H1 (cell line): ENCODE results near the gene SSTR4. TPM values are rescaled to one million over a fixed set of nuclear protein-coding genes. Genes with fewer than 3 reads are reported as not detected.

Source experiments
- CTCF ChIA-PET: fragments of 300-600 bp; sonication (Branson Sonifier 250); formaldehyde crosslinking; loops from one replicate; lab custom pipeline; 2021; ENCODE audit not compliant: partially characterized antibody; lab: Charles Lee
- POLR2A ChIA-PET: fragments of 300-600 bp; sonication (Branson Sonifier 250); formaldehyde crosslinking; loops from one replicate; lab custom pipeline; 2021; ENCODE audit warnings: inconsistent platforms; ENCODE audit not compliant: partially characterized antibody; lab: Charles Lee
- DNase-seq, 2 experiments: peaks; one replicate each; pipeline versions ENCODE4 v3.0.0 to v3.0.0-alpha.2; 2010 to 2022; ENCODE audit warnings: low spot score in 2 of 2, low read depth in 1 of 2, mixed read lengths in 1 of 2
- FAIRE-seq: peaks from 2 replicates; lab custom pipeline; 2011; peaks lifted over from hg19 to GRCh38; lab: Jason Lieb, UNC
- H2AFZ ChIP-seq: 2 replicates; pipeline ENCODE4 v1.8.1; 2012; ENCODE audit warnings: low read length, inconsistent platforms
- H2AK5ac ChIP-seq: 2 replicates; pipeline ENCODE4 v1.6.1; 2013; ENCODE audit warnings: low read depth, low read length
- H2BK120ac ChIP-seq: replicated peaks from 2 replicates; pipeline ENCODE3; 2013; ENCODE audit warnings: low read depth, low read length, inconsistent platforms
- H2BK12ac ChIP-seq: 2 replicates; pipeline ENCODE4 v1.6.1; 2013; ENCODE audit warnings: low read depth, low read length
- H2BK15ac ChIP-seq: 2 replicates; pipeline ENCODE4 v1.6.1; 2013; ENCODE audit warnings: low read length
- H2BK20ac ChIP-seq: 2 replicates; pipeline ENCODE4 v1.6.1; 2013; ENCODE audit warnings: low read length
- H2BK5ac ChIP-seq: 2 replicates; pipeline ENCODE4 v1.6.1; 2013; ENCODE audit warnings: low read depth, low read length
- H3K14ac ChIP-seq: 2 replicates; pipeline ENCODE4 v1.6.1; 2013; ENCODE audit warnings: inconsistent platforms; ENCODE audit not compliant: insufficient read length
- H3K18ac ChIP-seq: 2 replicates; pipeline ENCODE4 v1.6.1; 2013; ENCODE audit warnings: low read length; ENCODE audit errors: extremely low read depth
- H3K23ac ChIP-seq: 2 replicates; pipeline ENCODE4 v1.6.1; 2013; ENCODE audit warnings: inconsistent platforms; ENCODE audit not compliant: insufficient read length
- H3K23me2 ChIP-seq: 2 replicates; pipeline ENCODE4 v1.6.1; 2013; ENCODE audit warnings: low read depth, low read length
- H3K27ac ChIP-seq: 2 replicates; pipeline ENCODE4 v1.6.1; 2011; ENCODE audit warnings: low read depth, low read length, inconsistent platforms
- H3K27me3 ChIP-seq, 4 experiments: replicated peaks in 1 of 4; 1 replicate in 1 of 4; 2 replicates in 3 of 4; pipeline versions ENCODE4 v1.6.1 to v1.8.1; 2011 to 2013; ENCODE audit warnings: low read length in 3 of 4, mild to moderate bottlenecking in 3 of 4, inconsistent platforms in 2 of 4, mixed read lengths in 2 of 4, moderate library complexity in 1 of 4; ENCODE audit not compliant: control insufficient read depth in 3 of 4, insufficient read depth in 3 of 4; ENCODE audit errors: extremely low read depth in 1 of 4
- H3K36me3 ChIP-seq, 4 experiments: 2 replicates each; pipeline versions ENCODE4 v1.6.1 to v1.8.1; 2011 to 2013; ENCODE audit warnings: mild to moderate bottlenecking in 4 of 4, low read length in 3 of 4, moderate library complexity in 2 of 4, control low read depth in 1 of 4, inconsistent platforms in 1 of 4; ENCODE audit not compliant: insufficient read depth in 4 of 4, control insufficient read depth in 2 of 4
- H3K4ac ChIP-seq: replicated peaks from 2 replicates; pipeline ENCODE3; 2013; ENCODE audit warnings: low read length, low read depth, mixed read lengths, inconsistent platforms; ENCODE audit not compliant: insufficient read length
- H3K4me1 ChIP-seq, 4 experiments: replicated peaks in 1 of 4; 1 replicate in 1 of 4; 2 replicates in 3 of 4; pipeline versions ENCODE4 v1.6.1 to v1.8.1; 2011 to 2013; ENCODE audit warnings: low read length in 3 of 4, inconsistent platforms in 2 of 4, mixed read lengths in 1 of 4; ENCODE audit not compliant: insufficient read depth in 4 of 4, control insufficient read depth in 3 of 4
- H3K4me2 ChIP-seq, 2 experiments: 2 replicates each; pipeline versions ENCODE4 v1.6.1 to v1.8.1; 2011 to 2013; ENCODE audit warnings: low read depth in 2 of 2, low read length in 2 of 2, control low read depth in 1 of 2, inconsistent platforms in 1 of 2, mild to moderate bottlenecking in 1 of 2; ENCODE audit not compliant: insufficient read depth in 1 of 2
- H3K4me3 ChIP-seq, 4 experiments: fragments of 200-600, 300-600 bp in 1 of 4; sonication (generic), shearing (Covaris generic), sonication (Bioruptor Twin) in 1 of 4; 2 replicates each; pipeline versions ENCODE4 v1.5.1 to v1.8.1; 2011 to 2016; ENCODE audit warnings: low read length in 4 of 4, low read depth in 3 of 4, control low read depth in 2 of 4, inconsistent platforms in 2 of 4, mild to moderate bottlenecking in 2 of 4, mixed read lengths in 1 of 4, moderate library complexity in 1 of 4; ENCODE audit not compliant: insufficient read depth in 2 of 4; ENCODE audit errors: extremely low read depth in 1 of 4
- H3K56ac ChIP-seq: replicated peaks from 2 replicates; pipeline ENCODE3; 2013; ENCODE audit warnings: low read depth, mild to moderate bottlenecking, mixed read lengths, low read length, inconsistent platforms; ENCODE audit not compliant: insufficient read length
- H3K79me1 ChIP-seq: 2 replicates; pipeline ENCODE4 v1.6.1; 2013; ENCODE audit warnings: low read depth, low read length, control low read depth
- H3K79me2 ChIP-seq, 2 experiments: 2 replicates each; pipeline versions ENCODE4 v1.6.1 to v1.8.1; 2012 to 2013; ENCODE audit warnings: low read length in 2 of 2, mild to moderate bottlenecking in 2 of 2, inconsistent platforms in 1 of 2; ENCODE audit not compliant: insufficient read depth in 2 of 2, control insufficient read depth in 1 of 2
- H3K9ac ChIP-seq, 4 experiments: replicated peaks in 1 of 4; 1 replicate in 1 of 4; 2 replicates in 3 of 4; pipeline versions ENCODE4 v1.6.1 to v1.8.1; 2011 to 2013; ENCODE audit warnings: low read depth in 3 of 4, low read length in 3 of 4, control low read depth in 2 of 4, mild to moderate bottlenecking in 2 of 4, moderate library complexity in 2 of 4, inconsistent platforms in 1 of 4; ENCODE audit errors: extremely low read depth in 1 of 4
- H3K9me3 ChIP-seq, 2 experiments: 2 replicates each; pipeline versions ENCODE4 v1.6.1 to v1.8.1; 2012 to 2013; ENCODE audit warnings: mild to moderate bottlenecking in 2 of 2, moderate library complexity in 2 of 2, control low read depth in 1 of 2, inconsistent platforms in 1 of 2, low read depth in 1 of 2, low read length in 1 of 2, mixed read lengths in 1 of 2; ENCODE audit not compliant: insufficient read depth in 2 of 2
- H4K20me1 ChIP-seq, 2 experiments: replicated peaks in 1 of 2; 2 replicates each; pipeline versions ENCODE3 to v1.8.1; 2011 to 2013; ENCODE audit warnings: inconsistent platforms in 2 of 2, low read length in 2 of 2, mild to moderate bottlenecking in 1 of 2; ENCODE audit not compliant: insufficient read depth in 2 of 2, control insufficient read depth in 1 of 2
- H4K5ac ChIP-seq: 2 replicates; pipeline ENCODE4 v1.6.1; 2013; ENCODE audit warnings: low read length, low read depth, mixed read lengths, inconsistent platforms; ENCODE audit not compliant: insufficient read length
- H4K8ac ChIP-seq: 2 replicates; pipeline ENCODE4 v1.8.0; 2013; ENCODE audit warnings: mild to moderate bottlenecking, moderate library complexity, low read length, inconsistent platforms; ENCODE audit not compliant: insufficient read depth; ENCODE audit errors: extremely low read depth
- H4K91ac ChIP-seq: replicated peaks from 2 replicates; pipeline ENCODE3; 2013; ENCODE audit warnings: low read length, mixed read lengths, inconsistent platforms; ENCODE audit not compliant: insufficient read length
- CBX5 ChIP-seq: fragments of 300-800, 300-1000 bp; sonication (generic); IDR thresholded peaks from 2 replicates; pipeline ENCODE4 v1.7.1; 2016; ENCODE audit warnings: antibody characterized with exemption, low read length, low read depth
- CTBP2 ChIP-seq: IDR thresholded peaks from 2 replicates; pipeline ENCODE4 v1.7.0; 2011; ENCODE audit warnings: borderline replicate concordance, mild to moderate bottlenecking, moderate library complexity, mixed read lengths, low read length; ENCODE audit not compliant: insufficient read depth, insufficient read length
- EGR1 ChIP-seq: IDR thresholded peaks from 2 replicates; pipeline ENCODE4 v1.6.1; 2011; ENCODE audit warnings: low read depth, low read length, borderline replicate concordance
- GABPA ChIP-seq: IDR thresholded peaks from 2 replicates; pipeline ENCODE4 v1.6.1; 2011; ENCODE audit warnings: mild to moderate bottlenecking, low read length, moderate library complexity, borderline replicate concordance; ENCODE audit not compliant: insufficient read depth
- GTF2F1 ChIP-seq: IDR thresholded peaks from 2 replicates; pipeline ENCODE4 v1.6.1; 2012; ENCODE audit warnings: low read depth, low read length, improper control_type of control experiment, borderline replicate concordance
- HDAC2 ChIP-seq, 2 experiments: fragments of 300-600 bp in 1 of 2; sonication (generic) in 1 of 2; IDR thresholded peaks; 2 replicates each; pipeline ENCODE4 v1.6.1; 2011 to 2012; ENCODE audit warnings: low read depth in 2 of 2, low read length in 2 of 2, mild to moderate bottlenecking in 2 of 2, moderate library complexity in 2 of 2, borderline replicate concordance in 1 of 2, inconsistent platforms in 1 of 2
- KDM1A ChIP-seq: fragments of 200-600, 300-600 bp; sonication (generic); IDR thresholded peaks from 2 replicates; pipeline ENCODE4 v1.7.1; 2016; ENCODE audit warnings: mild to moderate bottlenecking, low read length, borderline replicate concordance
- SIRT6 ChIP-seq: IDR thresholded peaks from one replicate; pipeline ENCODE4 v1.7.1; 2012; ENCODE audit warnings: low read length, inconsistent platforms
- SP4 ChIP-seq: IDR thresholded peaks from 2 replicates; pipeline ENCODE4 v1.6.1; 2012; ENCODE audit warnings: low read length, inconsistent platforms
- SRF ChIP-seq: IDR thresholded peaks from 2 replicates; pipeline ENCODE4 v1.6.1; 2011; ENCODE audit warnings: mild to moderate bottlenecking, low read depth, low read length, moderate library complexity
- TCF12 ChIP-seq: IDR thresholded peaks from 2 replicates; pipeline ENCODE4 v1.6.1; 2011; ENCODE audit warnings: low read depth, mild to moderate bottlenecking, low read length
- WGBS, 2 experiments: shearing (Covaris generic) in 1 of 2; methylation state at CpG; one replicate each; pipeline versions ENCODE4 v1.1.6 to v1.1.7; 2013 to 2015; ENCODE audit warnings: low lambda C conversion rate in 2 of 2, mixed read lengths in 2 of 2, inconsistent platforms in 1 of 2, low coverage in 1 of 2, missing lambda C conversion rate in 1 of 2; ENCODE audit not compliant: insufficient replicate concordance in 2 of 2, insufficient coverage in 1 of 2, insufficient read length in 1 of 2; ENCODE audit errors: extremely low coverage in 1 of 2, missing lambda C conversion rate in 1 of 2; 5-methylcytosine and 5-hydroxymethylcytosine counted together
- polyA plus RNA-seq, 7 experiments: library from polyadenylated mRNA; depleted of rRNA in 3 of 7; stranded (reverse) in 5 of 7; unstranded in 2 of 7; fragments of >200 nt in 5 of 7; fragments of 200-250 nt in 2 of 7; gene quantifications; 1 replicate in 5 of 7; 2 replicates in 1 of 7; 4 replicates in 1 of 7; pipeline versions ENCODE4 v1.2.1 to v1.2.3, GENCODE V29; 2011 to 2013; ENCODE audit warnings: missing spikeins in 2 of 7, mixed read lengths in 2 of 7
- total RNA-seq: library from RNA; stranded (reverse); fragmentation: NEBNext Ultra II Directional; extraction: Animal tissue kit (Norgen Biotek cat#: 25700); gene quantifications from 2 replicates; pipeline ENCODE4 v1.2.1, GENCODE V29; 2021

The SSTR4 gene
- total and polyA plus RNA-seq, 2 of the 8 experiments (the other 6 are each of a cell fraction or from before 2014, with no cell fraction given): 0.05 TPM; not detected in 1

- H3K4me1 ChIP-seq: peaks cover 0 to 3% (median 3%) of the 10 kb centered on the region in 4 experiments; a peak in 3 of 7 replicates
- H3K4me3 ChIP-seq: no peak overlapping the region
- no peak overlapping the region for H4K91ac ChIP-seq
- no peak overlapping the region for H3K4ac ChIP-seq
- ChIA-PET CTCF (no interaction called here), POLR2A (no interaction called here)
- H2BK12ac ChIP-seq: no peak overlapping the region
- H3K18ac ChIP-seq: no peak overlapping the region
- H3K9me3 ChIP-seq: no peaks in the 10 kb centered on the region
- no peak overlapping the region for H3K4me2 ChIP-seq
- H2AFZ ChIP-seq: no peak overlapping the region
- no peak overlapping the region for H4K5ac ChIP-seq
- no peak for FAIRE-seq
- H2BK15ac ChIP-seq: no peak overlapping the region
- no peaks in the 10 kb centered on the region for H3K23me2 ChIP-seq
- H3K56ac ChIP-seq: no peak overlapping the region
- no peaks in the 10 kb centered on the region for H3K79me2 ChIP-seq
- no peaks in the 10 kb centered on the region for H4K20me1 ChIP-seq
- no peak overlapping the region for H3K14ac ChIP-seq
- H3K9ac ChIP-seq: no peak overlapping the region
- H2BK120ac ChIP-seq: no peak overlapping the region
- no peak for DNase-seq
- H3K36me3 ChIP-seq: no peaks in the 10 kb centered on the region
- WGBS, 2 experiments: 88% methylated on average over 1 of the region's 1 CpG; no CpG with 5 or more reads in 1 of the 2 experiments
- no peak overlapping the region for H2BK5ac ChIP-seq
- no peaks in the 10 kb centered on the region for H3K27me3 ChIP-seq
- no peak overlapping the region for H2BK20ac ChIP-seq
- TF ChIP-seq KDM1A (no peak), CTBP2 (no peak), TCF12 (no peak), SP4 (no peak), HDAC2 (IDR thresholded peaks at IDR 0.05; ENCODE audit: borderline replicate concordance in 1 of 2, low read depth in 2 of 2, low read length in 2 of 2) (no peak), SRF (no peak), EGR1 (no peak), GTF2F1 (no peak), SIRT6 (no peak), CBX5 (no peak), GABPA (no peak)
- no peak overlapping the region for H4K8ac ChIP-seq
- H2AK5ac ChIP-seq: no peak overlapping the region
- no peaks in the 10 kb centered on the region for H3K79me1 ChIP-seq
- no peak overlapping the region for H3K23ac ChIP-seq
- H3K27ac ChIP-seq: no peak overlapping the region
Measured at GRCh38 chr20:23003077-23003635, 32.0 kb upstream of the SSTR4 start.
